ENCODE measurements around the gene MSH6. TPM values are rescaled to one million over a fixed set of nuclear protein-coding genes. Genes with fewer than 3 reads are reported as not detected.

Gene MSH6
- total and polyA plus RNA-seq, 2 experiments from 2014 or later = 109 to 311 TPM

GRCh38 chr2:47833516-47833968 lies 50.6 kb downstream of the MSH6 start (continued):
- TF ChIP-seq EZH2phosphoT487 (IDR thresholded peaks at IDR 0.05; ENCODE audit: unreplicated experiment) (no peak), NANOG (IDR thresholded peaks at IDR 0.05; ENCODE audit: borderline replicate concordance) (no peak), STAT1 (IDR thresholded peaks at IDR 0.05; ENCODE audit: unreplicated experiment) (no peak), CREB1 (CRISPR knock-in tag; IDR thresholded peaks at IDR 0.05; ENCODE audit: low read depth) (no peak), JUNB (IDR thresholded peaks at IDR 0.05; ENCODE audit: unreplicated experiment) (no peak), REST (IDR thresholded peaks at IDR 0.05; ENCODE audit: unreplicated experiment) (no peak), CTCF (conservative IDR thresholded peaks at IDR 0.05; ENCODE audit: low read depth in 2 of 2) (no peak)

GRCh38 chr2:47838249-47838648 lies 55.3 kb downstream of the MSH6 start:
- H2AFZ ChIP-seq = no peak overlapping the region
- H3K9me3 Mint-ChIP-seq = no peaks in the 10 kb centered on the region
- no peak overlapping the region for H3K4me2 ChIP-seq
- H3K36me3 ChIP-seq (ENCODE audit: insufficient read depth) = peaks cover 28% of the 10 kb centered on the region
- H3K27ac ChIP-seq (ENCODE audit: low read depth) = no peak overlapping the region
- H3K36me3 Mint-ChIP-seq (ENCODE audit: low read depth) = peaks cover 56% of the 10 kb centered on the region
- H4K20me1 ChIP-seq (replicated peaks; ENCODE audit: insufficient read depth) = peaks cover 16% of the 10 kb centered on the region; the same call in 1 of the 2 replicates
- no peaks in the 10 kb centered on the region for H3K4me1 ChIP-seq (ENCODE audit: insufficient read depth)
- H3K4me3 Mint-ChIP-seq = no peak overlapping the region
- no peak overlapping the region for H3K27ac Mint-ChIP-seq
- no peaks in the 10 kb centered on the region for H3K27me3 ChIP-seq (ENCODE audit: insufficient read depth)
- ATAC-seq = no peak
- no peaks in the 10 kb centered on the region for H3K9me2 ChIP-seq (ENCODE audit: insufficient read depth)
- no peak for DNase-seq (ENCODE audit: low spot score)
- H3K79me2 ChIP-seq (replicated peaks; ENCODE audit: insufficient read depth) = peaks cover 33% of the 10 kb centered on the region
- no peaks in the 10 kb centered on the region for H3K4me1 Mint-ChIP-seq
- TF ChIP-seq CREB1 (CRISPR knock-in tag; IDR thresholded peaks at IDR 0.05; ENCODE audit: low read depth) (no peak), ZNF331 (CRISPR knock-in tag; IDR thresholded peaks at IDR 0.05; ENCODE audit: low read depth) (no peak), ETS1 (IDR thresholded peaks at IDR 0.05) (no peak), EZH2 (IDR thresholded peaks at IDR 0.05; ENCODE audit: low read depth, unreplicated experiment) (no peak), NANOG (IDR thresholded peaks at IDR 0.05; ENCODE audit: borderline replicate concordance) (no peak), EZH2phosphoT487 (IDR thresholded peaks at IDR 0.05; ENCODE audit: unreplicated experiment) (no peak), REST (IDR thresholded peaks at IDR 0.05; ENCODE audit: unreplicated experiment) (no peak), STAT1 (IDR thresholded peaks at IDR 0.05; ENCODE audit: unreplicated experiment) (no peak), JUNB (IDR thresholded peaks at IDR 0.05; ENCODE audit: unreplicated experiment) (no peak)
- H3K4me3 ChIP-seq = no peak overlapping the region
- H3F3A ChIP-seq (replicated peaks; ENCODE audit: low read depth) = no peaks in the 10 kb centered on the region
- H3K27me3 Mint-ChIP-seq (ENCODE audit: insufficient read depth, low read depth, poor library complexity) = no peaks in the 10 kb centered on the region

All from GM23338 (cell line).